Activated naive CD8-positive, alpha-beta T cell treated with anti-CD3 and anti-CD28 coated beads for 36 hours (primary cell): ENCODE data around the gene DHRS1. TPM values are rescaled to one million over a fixed set of nuclear protein-coding genes. Genes with fewer than 3 reads are reported as not detected.

Experiments
- DNase-seq: peaks from one replicate; pipeline ENCODE4 v3.0.0; 2021
- H3K27ac Mint-ChIP-seq: one replicate; pipeline ENCODE4 v1.8.0; 2022; ENCODE audit warnings: mild to moderate bottlenecking, moderate library complexity, mixed read lengths
- H3K27me3 Mint-ChIP-seq: one replicate; pipeline ENCODE4 v1.8.0; 2022; ENCODE audit warnings: mild to moderate bottlenecking, mixed read lengths
- H3K36me3 Mint-ChIP-seq: one replicate; pipeline ENCODE4 v1.8.0; 2021; ENCODE audit warnings: mild to moderate bottlenecking, mixed read lengths
- H3K4me1 Mint-ChIP-seq: one replicate; pipeline ENCODE4 v1.8.0; 2021; ENCODE audit warnings: mixed read lengths
- H3K4me3 Mint-ChIP-seq: one replicate; pipeline ENCODE4 v1.8.0; 2022; ENCODE audit warnings: mild to moderate bottlenecking, moderate library complexity, mixed read lengths
- H3K9me3 Mint-ChIP-seq: one replicate; pipeline ENCODE4 v1.8.0; 2022; ENCODE audit warnings: mixed read lengths
- total RNA-seq, 2 experiments: library from RNA; stranded (reverse); gene quantifications; one replicate each; pipeline ENCODE4 v1.2.3, GENCODE V29; 2021

The DHRS1 gene
- total RNA-seq, 2 experiments from 2014 or later = 7.4 to 8.6 TPM

DNA sequence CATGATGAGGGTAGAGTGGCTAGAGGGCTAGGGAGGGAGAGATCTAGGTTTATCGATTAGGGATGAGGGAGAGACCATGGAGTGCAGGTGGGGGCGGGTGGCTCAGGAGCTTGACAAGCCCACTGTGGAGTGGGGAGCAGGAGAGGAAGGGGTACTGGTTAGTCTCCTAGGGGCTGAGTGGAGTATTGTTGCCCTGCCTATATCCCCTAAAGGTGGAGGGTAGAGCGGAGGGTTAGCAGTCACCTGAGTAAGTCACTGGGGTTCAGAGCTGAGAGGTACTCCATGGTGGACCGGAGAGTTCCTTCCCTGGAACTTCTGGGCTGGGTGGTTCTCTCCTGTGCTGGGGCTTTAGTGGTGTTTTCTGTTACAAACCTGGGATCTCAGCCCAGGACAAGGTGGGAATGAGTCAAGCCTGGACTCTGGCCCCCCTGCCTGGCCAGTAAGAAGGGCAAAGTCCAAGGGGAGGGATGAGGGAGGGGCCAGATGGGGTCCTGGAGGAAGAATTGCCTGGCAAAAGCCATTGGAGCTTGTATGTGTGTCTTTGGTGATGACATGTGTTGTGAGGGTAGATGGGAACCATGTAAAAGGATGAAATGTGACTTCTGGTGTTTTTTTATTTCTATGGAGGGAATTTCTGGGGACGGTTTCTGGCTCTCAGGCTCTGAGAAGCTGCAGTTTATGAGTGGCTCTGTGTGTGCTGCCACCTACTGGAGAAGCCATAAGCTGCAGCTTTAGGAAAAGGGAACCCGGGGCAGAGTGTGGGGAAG is 8.2 kb upstream of the DHRS1 start, which contains the start of gene CIDEB:
Gene CIDEB, minus strand, starts transcription at position 403 of the 767 bp plus-strand sequence. Its CDS starts 119 bp downstream, at position 284.
- Mint-ChIP-seq H3K27me3 (no peaks in the 10 kb centered on the region), H3K27ac (peak within 1 kb of the TSS; percentile 47), H3K9me3 (no peaks in the 10 kb centered on the region), H3K4me1 (peaks cover 38% of the 10 kb centered on the region), H3K36me3 (peaks cover 37% of the 10 kb centered on the region), H3K4me3 (no peak within 1 kb of the TSS)
- peak; percentile 46 for DNase-seq

DNA sequence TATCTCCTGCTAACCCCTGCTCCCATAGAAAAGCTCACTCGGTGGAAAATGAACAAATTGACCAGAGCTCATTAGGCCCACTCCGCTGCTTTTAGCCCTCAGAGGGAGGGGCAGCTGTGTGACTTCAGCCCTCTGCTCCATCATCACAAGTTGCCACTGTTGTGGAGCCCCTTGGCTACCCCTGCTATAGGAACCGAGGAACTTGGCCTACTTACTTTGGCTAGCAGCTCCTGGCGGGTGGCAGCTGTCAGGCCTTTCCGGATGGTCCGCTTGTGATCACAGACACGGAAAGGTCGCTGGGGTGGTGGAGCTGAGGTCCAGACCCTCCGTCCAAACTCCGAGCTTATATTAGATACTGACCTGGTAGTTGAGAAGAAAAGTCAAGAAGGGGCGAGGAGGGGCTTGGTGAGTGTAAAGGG is 7.6 kb upstream of the DHRS1 start:
- Mint-ChIP-seq H3K4me1 (peaks cover 35% of the 10 kb centered on the region), H3K36me3 (peaks cover 34% of the 10 kb centered on the region), H3K9me3 (no peaks in the 10 kb centered on the region), H3K4me3 (no peak overlapping the region), H3K27me3 (no peaks in the 10 kb centered on the region), H3K27ac (peak overlapping the region; percentile 47)
- no peak for DNase-seq

DNA sequence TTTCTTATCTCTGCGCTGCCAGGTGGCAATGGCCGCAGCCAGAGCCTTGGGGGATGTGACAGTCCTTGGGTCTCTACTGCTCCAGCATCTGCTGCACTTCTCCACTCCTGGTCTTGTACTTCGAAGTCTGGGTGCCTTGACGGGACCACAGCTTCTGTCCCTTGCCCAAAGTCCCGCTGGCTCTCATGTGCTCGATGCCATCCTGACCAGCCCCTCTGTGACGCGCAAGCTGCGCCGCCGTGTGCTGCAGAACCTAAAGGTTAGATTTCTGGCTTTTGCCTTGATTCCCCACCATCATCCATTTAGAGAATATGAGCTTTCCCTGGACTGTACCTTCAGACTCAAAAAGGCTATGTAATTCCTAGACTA is 4.4 kb upstream of the DHRS1 start:
- H3K9me3 Mint-ChIP-seq = no peaks in the 10 kb centered on the region
- peaks cover 33% of the 10 kb centered on the region for H3K36me3 Mint-ChIP-seq
- no peaks in the 10 kb centered on the region for H3K27me3 Mint-ChIP-seq
- DNase-seq = no peak
- no peak overlapping the region for H3K27ac Mint-ChIP-seq
- no peak overlapping the region for H3K4me3 Mint-ChIP-seq
- H3K4me1 Mint-ChIP-seq = peaks cover 37% of the 10 kb centered on the region

DNA sequence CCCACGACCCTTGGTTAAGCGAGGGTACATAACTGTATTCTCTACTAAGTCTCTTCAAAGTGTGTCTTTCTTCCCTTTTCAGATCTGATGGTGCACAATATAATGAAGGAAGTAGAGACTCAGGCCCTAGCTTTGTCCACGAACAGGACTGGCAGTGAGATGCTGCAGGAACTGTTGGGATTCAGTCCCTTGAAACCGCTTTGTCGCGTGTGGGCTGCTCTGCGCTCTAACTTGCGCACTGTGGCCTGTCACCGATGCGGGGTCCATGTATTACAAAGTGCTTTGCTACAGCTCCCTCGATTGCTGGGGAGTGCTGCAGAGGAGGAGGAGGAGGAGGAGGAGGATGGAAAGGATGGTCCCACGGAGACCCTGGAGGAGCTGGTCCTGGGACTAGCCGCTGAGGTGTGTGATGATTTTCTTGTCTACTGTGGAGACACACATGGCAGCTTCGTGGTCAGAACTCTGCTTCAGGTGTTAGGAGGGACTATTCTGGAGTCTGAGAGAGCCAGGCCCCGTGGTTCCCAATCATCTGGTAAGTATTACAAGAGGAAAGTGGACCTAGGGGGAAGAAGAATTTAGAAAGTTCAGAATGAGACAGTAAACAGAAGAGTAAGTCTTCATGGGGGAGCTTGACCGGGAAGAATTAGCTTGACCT is 873 bp upstream of the DHRS1 start:
- H3K9me3 Mint-ChIP-seq = no peaks in the 10 kb centered on the region
- H3K4me3 Mint-ChIP-seq = peak overlapping the region; percentile 89
- peaks cover 46% of the 10 kb centered on the region for H3K4me1 Mint-ChIP-seq
- no peaks in the 10 kb centered on the region for H3K27me3 Mint-ChIP-seq
- H3K27ac Mint-ChIP-seq = peak overlapping the region; percentile 91
- peaks cover 29% of the 10 kb centered on the region for H3K36me3 Mint-ChIP-seq
- no peak for DNase-seq

DNA sequence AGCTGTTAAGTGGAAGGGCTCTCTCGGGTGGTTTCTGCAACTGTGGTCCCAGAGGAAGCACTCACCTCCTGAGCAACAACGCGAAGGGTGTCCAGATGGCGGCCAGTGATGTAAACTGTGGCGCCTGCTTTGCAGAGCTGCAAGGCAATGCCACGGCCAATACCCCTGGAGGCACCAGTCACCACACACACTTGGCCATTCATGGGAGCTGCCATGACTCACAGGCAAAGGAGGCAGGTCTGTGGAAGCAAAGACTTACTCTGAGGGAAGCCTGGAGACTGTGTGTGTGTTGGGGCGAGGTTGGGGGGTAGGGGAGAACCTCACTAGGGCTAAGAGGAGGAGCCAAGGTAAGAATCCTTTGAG is 707 bp downstream of the DHRS1 start:
- Mint-ChIP-seq H3K9me3 (no peaks in the 10 kb centered on the region), H3K27me3 (no peaks in the 10 kb centered on the region), H3K4me1 (peaks cover 46% of the 10 kb centered on the region), H3K4me3 (peak overlapping the region; percentile 89), H3K27ac (peak overlapping the region; percentile 91), H3K36me3 (peaks cover 26% of the 10 kb centered on the region)
- DNase-seq = peak; percentile 22

DNA sequence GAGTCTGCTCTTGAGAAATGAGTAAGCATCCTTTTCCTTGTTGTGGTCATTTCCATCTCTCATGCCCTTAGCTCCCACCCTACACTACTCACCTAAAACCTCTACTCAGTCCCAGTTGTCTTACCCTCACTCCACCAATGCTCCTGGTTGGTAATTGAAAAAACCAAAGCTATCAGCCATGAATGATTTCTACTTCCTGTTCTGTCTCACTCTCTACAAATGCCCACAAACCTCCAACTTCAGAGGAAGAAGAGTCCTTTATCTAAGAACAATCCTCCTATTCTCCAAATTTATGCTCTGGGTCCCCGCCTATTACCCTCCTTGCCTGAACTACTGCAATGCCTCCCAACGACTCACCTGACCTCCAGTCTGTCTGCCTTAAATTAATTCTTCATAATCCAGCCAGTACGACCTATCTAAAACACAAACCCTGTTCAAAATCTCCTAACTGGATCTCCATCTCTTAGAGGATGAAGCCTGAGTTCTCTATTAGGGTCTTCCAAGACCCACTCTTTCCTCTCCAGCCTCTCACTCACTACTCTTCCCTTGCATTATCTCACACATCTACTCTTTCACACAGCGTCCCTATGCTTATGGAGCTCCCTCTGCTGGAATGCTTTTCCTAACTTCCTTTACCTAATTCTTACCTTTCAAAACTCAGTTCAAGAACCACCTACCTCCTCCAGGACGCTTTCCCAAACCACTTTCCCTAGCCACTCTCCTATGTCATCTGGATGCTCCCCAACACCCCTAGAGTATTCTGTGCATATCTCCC is 2.2 kb downstream of the DHRS1 start:
- DNase-seq = no peak
- H3K27me3 Mint-ChIP-seq = no peaks in the 10 kb centered on the region
- H3K9me3 Mint-ChIP-seq = no peaks in the 10 kb centered on the region
- peak overlapping the region; percentile 5 for H3K4me3 Mint-ChIP-seq
- peaks cover 26% of the 10 kb centered on the region for H3K36me3 Mint-ChIP-seq
- H3K4me1 Mint-ChIP-seq = peaks cover 43% of the 10 kb centered on the region
- H3K27ac Mint-ChIP-seq = peak overlapping the region; percentile 75

DNA sequence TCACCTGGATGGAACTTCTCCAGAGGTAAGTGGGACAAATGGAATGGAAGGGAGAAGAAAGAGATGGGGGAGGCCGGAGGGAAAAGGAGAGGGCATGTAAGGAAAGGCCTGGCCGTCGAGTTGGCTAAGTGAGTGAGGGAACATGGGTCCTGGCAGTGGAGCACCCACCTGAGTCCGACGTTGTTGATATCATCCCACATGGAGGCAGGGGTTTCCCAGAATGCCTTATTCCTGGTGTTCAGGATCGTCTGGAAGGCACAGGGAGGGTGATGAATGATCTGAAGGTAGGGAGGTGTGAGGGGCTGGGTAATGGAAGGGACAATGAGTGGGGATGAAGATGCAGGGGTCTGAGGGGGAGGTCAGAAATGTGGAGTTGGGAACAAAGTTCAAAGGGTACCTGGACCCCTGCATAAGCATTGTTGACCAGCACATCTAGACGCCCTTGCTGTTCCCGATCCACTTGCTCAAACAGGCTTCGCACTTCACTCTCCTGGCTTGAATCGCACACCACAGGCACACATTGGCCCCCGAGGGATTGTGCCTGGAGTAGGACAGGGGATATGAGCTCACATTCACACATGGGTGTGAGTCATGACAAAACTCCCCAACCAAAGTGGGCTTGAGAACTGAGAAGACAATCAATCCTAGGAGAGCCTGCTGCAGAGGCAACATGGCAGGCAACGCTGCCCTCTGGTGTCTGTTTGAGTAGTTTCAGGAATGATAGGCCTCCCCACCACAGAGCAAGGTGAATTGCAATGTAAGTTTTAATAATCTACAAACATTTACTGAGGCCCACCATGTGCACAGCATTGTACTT is 3.0 kb downstream of the DHRS1 start:
- Mint-ChIP-seq H3K4me1 (peaks cover 47% of the 10 kb centered on the region), H3K4me3 (peak overlapping the region; percentile 6), H3K9me3 (no peaks in the 10 kb centered on the region), H3K27me3 (no peaks in the 10 kb centered on the region), H3K36me3 (peaks cover 19% of the 10 kb centered on the region), H3K27ac (peak overlapping the region; percentile 75)
- DNase-seq = peak; percentile 77

DNA sequence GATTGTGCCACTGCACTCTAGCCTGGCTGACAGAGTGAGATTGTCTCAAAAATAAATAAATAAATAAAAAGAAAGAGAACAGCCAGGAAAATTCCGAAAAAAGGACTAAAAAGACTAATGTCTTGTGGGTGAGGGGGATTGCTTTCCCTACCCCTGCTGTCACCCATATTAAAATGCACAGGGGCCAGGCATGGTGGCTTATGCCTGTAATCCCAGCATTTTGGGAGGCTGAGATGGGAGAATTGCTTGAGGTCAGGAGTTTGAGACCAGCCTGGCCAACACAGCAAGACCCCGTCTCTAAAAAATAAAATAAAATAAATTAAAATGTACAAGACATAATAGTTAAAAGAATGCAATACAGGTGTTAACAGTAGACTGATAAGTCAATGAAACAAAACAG is 6.1 kb downstream of the DHRS1 start:
- no peak for DNase-seq
- Mint-ChIP-seq H3K4me1 (peaks cover 49% of the 10 kb centered on the region), H3K27me3 (no peaks in the 10 kb centered on the region), H3K9me3 (no peaks in the 10 kb centered on the region), H3K27ac (no peak overlapping the region), H3K36me3 (peaks cover 29% of the 10 kb centered on the region), H3K4me3 (no peak overlapping the region)

DNA sequence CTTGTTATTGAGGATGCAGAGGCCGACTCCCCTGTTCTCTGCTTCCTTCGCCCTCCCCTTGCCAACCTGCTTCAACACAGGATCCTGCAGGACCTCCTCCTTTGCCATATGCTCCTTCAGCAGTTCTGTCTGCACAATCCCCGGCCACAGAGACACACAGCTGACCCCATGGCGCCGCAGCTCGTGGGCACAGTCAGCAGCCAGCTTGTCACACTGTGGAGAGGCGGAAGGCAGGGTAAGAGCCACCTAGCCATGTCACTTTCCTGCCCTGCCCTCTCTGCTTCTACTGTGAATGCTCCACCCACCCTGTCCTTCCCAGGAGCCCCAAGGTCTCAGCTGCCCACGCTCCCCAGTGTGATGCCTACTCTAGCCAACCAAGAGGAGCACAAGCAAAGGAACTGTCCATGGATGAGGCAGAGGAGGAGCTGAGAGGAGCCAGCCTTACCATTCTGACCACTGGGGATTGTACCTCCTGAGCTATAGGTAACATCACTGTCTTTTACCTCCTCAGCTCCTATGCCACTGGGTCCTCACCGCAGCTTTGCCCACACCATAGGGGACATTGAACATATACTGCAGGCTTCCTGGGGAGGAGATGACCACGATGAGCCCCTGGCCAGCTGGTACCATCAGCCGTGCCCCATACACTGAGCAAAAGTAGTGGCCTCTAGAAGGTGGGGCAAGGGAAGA is 7.3 kb downstream of the DHRS1 start:
- Mint-ChIP-seq H3K4me1 (peaks cover 53% of the 10 kb centered on the region), H3K36me3 (peaks cover 37% of the 10 kb centered on the region), H3K27ac (no peak overlapping the region), H3K4me3 (no peak overlapping the region), H3K9me3 (no peaks in the 10 kb centered on the region), H3K27me3 (no peaks in the 10 kb centered on the region)
- no peak for DNase-seq

DNA sequence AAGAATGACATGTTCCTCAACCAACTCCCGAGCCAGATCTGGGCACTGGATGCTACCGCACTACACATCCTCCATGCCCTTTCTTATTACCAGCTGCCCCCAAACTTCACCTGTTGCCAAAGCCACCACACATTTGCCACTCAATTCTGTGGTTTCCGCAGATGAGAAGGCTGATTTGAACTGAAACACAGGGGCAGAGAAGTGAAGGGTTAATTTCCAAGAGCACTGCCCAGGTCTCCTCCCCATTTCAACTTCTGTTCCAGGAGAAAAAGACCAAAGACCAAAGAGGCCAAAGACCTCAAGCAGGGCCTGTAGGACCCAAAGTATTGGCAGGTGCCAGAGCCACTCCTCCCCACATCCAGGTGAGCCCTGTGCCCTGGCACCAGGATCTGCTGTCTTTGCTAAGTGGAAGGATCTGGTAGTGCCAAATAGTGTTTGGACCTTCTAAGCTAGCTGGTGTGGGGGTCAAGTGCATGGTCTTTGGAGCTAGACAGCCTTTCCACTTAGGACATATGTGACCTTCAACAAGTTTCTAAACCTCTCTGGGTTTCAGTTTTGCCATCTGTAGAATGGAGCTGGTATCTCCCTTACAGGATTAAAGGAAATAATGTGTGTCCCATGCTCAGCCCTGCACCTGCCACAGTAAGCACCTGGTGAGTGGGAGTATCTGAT is 8.0 kb downstream of the DHRS1 start:
- Mint-ChIP-seq H3K27me3 (no peaks in the 10 kb centered on the region), H3K9me3 (no peaks in the 10 kb centered on the region)

DNA sequence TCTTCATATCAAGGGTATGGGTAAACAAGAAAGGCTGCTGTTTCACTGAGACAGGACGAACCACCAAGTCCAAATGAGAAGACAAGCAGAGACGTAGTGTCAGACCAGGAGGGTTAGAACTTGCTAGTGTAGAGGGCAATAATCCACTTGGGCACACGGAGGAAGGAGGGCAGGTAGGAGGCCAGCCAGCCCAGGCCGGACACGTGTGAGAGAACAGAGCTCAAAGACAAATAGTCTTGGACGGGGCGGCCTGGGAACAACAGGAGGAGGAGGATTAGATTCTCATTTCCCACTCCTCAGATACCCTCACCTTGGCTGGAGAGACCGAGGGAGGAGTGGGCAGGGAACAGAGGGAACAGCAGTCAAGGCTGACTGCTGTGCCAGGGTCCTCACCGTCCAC is 8.8 kb downstream of the DHRS1 start:
- Mint-ChIP-seq H3K36me3 (peaks cover 28% of the 10 kb centered on the region), H3K4me1 (peaks cover 39% of the 10 kb centered on the region), H3K4me3 (no peak overlapping the region), H3K9me3 (no peaks in the 10 kb centered on the region), H3K27me3 (no peaks in the 10 kb centered on the region), H3K27ac (no peak overlapping the region)
- DNase-seq = no peak

More for the DNA sequence above, 8.0 kb downstream of the DHRS1 start:
- Mint-ChIP-seq H3K27ac (no peak overlapping the region), H3K4me3 (no peak overlapping the region), H3K4me1 (peaks cover 46% of the 10 kb centered on the region), H3K36me3 (peaks cover 35% of the 10 kb centered on the region)
- DNase-seq = no peak

DNA sequence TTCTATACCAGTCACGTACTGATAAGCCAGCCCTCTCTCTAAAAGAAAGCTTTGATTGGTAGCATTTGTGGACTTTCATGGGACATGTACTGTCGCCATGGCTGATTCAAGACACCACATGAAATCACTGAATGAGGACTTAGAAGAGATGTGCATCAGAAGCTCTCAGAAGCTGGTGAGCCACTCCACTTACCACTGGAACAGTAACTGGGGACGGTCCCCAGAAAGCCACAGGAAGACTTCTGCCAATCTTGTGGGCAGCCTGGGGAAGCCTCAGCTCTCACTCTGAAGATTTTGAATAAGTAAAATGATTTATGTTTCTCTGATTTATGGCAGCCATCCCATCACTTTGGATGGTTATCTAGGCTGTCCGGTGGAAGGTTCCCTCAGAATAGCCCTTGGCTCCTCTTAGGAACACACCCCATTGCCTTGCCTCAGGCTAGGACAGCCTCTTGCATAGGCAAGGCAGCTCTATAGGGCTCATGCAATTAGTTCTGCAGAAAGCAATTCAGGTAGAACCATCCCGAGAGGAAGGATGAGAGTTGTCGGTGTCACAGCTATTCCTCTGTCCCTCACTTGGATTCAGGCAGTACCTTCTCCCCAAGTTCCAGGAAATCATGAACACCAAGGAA is 9.8 kb downstream of the DHRS1 start:
- no peaks in the 10 kb centered on the region for H3K9me3 Mint-ChIP-seq
- H3K27ac Mint-ChIP-seq = no peak overlapping the region
- H3K27me3 Mint-ChIP-seq = no peaks in the 10 kb centered on the region
- no peak overlapping the region for H3K4me3 Mint-ChIP-seq
- peaks cover 44% of the 10 kb centered on the region for H3K4me1 Mint-ChIP-seq
- peaks cover 28% of the 10 kb centered on the region for H3K36me3 Mint-ChIP-seq
- peak; percentile 78 for DNase-seq

DNA sequence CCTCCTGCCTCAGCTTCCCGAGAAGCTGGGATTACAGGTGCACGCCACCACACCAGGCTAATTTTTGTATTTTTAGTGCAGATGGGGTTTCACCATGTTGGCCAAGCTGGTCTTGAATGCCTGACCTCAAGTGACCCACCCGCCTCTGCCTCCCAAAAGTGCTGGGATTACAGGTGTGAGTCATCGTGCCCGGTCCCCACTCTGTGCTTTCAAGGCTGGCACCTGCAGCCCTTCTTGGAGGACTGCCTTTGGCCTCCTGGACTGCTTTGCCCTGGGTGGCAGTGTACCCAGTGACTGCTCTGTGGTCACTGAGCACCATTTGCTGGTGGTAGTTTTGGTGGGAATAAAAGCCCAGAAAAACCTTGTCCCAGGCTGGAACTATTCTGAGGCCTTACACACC is 12.6 kb downstream of the DHRS1 start:
- Mint-ChIP-seq H3K4me3 (no peak overlapping the region), H3K27ac (no peak overlapping the region), H3K4me1 (peaks cover 41% of the 10 kb centered on the region), H3K27me3 (no peaks in the 10 kb centered on the region), H3K9me3 (no peaks in the 10 kb centered on the region), H3K36me3 (peaks cover 23% of the 10 kb centered on the region)
- no peak for DNase-seq
